GM11168 (cell line): Measurements from ENCODE around the gene ZNF280B.
"Not testable (repeated sequence)": the region's sequence is repeated elsewhere in the genome, so short reads cannot be mapped to it uniquely, and the experiment has no call there.

Experiments
- in situ Hi-C: fragments of 300-500 bp; cut with MboI; formaldehyde crosslinking; loops from one replicate; pipeline ENCODE4 v1.12.0; 2022; ENCODE audit warnings: low sequenced_read_pairs; ENCODE audit not compliant: unreplicated experiment

The ZNF280B gene

GRCh38 chr22:22535662-22536061 lies 27.1 kb upstream of the ZNF280B start:
- in situ Hi-C loops = no loop called here

GRCh38 chr22:22534604-22535415 lies 26.3 kb upstream of the ZNF280B start:
- in situ Hi-C loops = no loop called here

- in situ Hi-C loops = no loop called here
Measured at GRCh38 chr22:22533863-22534262, 25.3 kb upstream of the ZNF280B start.

- in situ Hi-C loops = no loop called here
Measured at GRCh38 chr22:22533417-22533816, 24.9 kb upstream of the ZNF280B start.

- in situ Hi-C loops = not testable (repeated sequence)
Measured at GRCh38 chr22:22532547-22533071, 24.1 kb upstream of the ZNF280B start.

GRCh38 chr22:22531770-22532546 lies 23.4 kb upstream of the ZNF280B start:
- in situ Hi-C loops = no loop called here

GRCh38 chr22:22528780-22529179 lies 20.2 kb upstream of the ZNF280B start:
- in situ Hi-C loops = loop anchor here (5.0 kb wide), 1 partner anchor 44 kb away; no protein-coding TSS in a partner anchor

GRCh38 chr22:22527312-22527711 lies 18.8 kb upstream of the ZNF280B start:
- in situ Hi-C loops = loop anchor here (5.0 kb wide), 1 partner anchor 45 kb away; no protein-coding TSS in a partner anchor

GRCh38 chr22:22526125-22526912 lies 17.8 kb upstream of the ZNF280B start:
- in situ Hi-C loops = loop anchor here (5.0 kb wide), 1 partner anchor 46 kb away; no protein-coding TSS in a partner anchor

- in situ Hi-C loops = no loop called here
Measured at GRCh38 chr22:22523494-22523893, 15.0 kb upstream of the ZNF280B start.

- in situ Hi-C loops = no loop called here
Measured at GRCh38 chr22:22521631-22522030, 13.1 kb upstream of the ZNF280B start.

- in situ Hi-C loops = no loop called here
Measured at GRCh38 chr22:22520667-22521602, 12.4 kb upstream of the ZNF280B start.

- in situ Hi-C loops = no loop called here
Measured at GRCh38 chr22:22520020-22520656, 11.6 kb upstream of the ZNF280B start, which contains the start of gene ZNF280A. Gene ZNF280A (minus strand): TSS chr22:22520270. CDS start chr22:22515630, 4,640 bp downstream.

GRCh38 chr22:22519591-22519990 lies 11.0 kb upstream of the ZNF280B start:
- in situ Hi-C loops = no loop called here

- in situ Hi-C loops = no loop called here
Measured at GRCh38 chr22:22516992-22517391, 8.4 kb upstream of the ZNF280B start.

- in situ Hi-C loops = no loop called here
Measured at GRCh38 chr22:22515890-22516289, 7.3 kb upstream of the ZNF280B start.

GRCh38 chr22:22514431-22514830 lies 5.9 kb upstream of the ZNF280B start:
- in situ Hi-C loops = not testable (repeated sequence)

- in situ Hi-C loops = no loop called here
Measured at GRCh38 chr22:22513619-22514018, 5.1 kb upstream of the ZNF280B start.

- in situ Hi-C loops = no loop called here
Measured at GRCh38 chr22:22512951-22513350, 4.4 kb upstream of the ZNF280B start.
